Gastrocnemius medialis (tissue), 4 donors: Measurements from ENCODE around the gene TJP3. TPM values are rescaled to one million over a fixed set of nuclear protein-coding genes. Genes with fewer than 3 reads are reported as not detected.

Experiments used
- ATAC-seq, 2 donors: fragments of 150-250 bp; one replicate each; pipeline ENCODE4 v1.9.1; 2016
- DNase-seq, 2 donors: peaks; one replicate each; pipeline ENCODE4 v3.0.0-alpha.2; 2019
- H3K27ac ChIP-seq, 4 donors: fragments of 200-600 bp; sonication (generic); 1 replicate in 1 of 4; 2 replicates in 3 of 4; pipeline ENCODE4 v1.5.1; 2016 to 2018; ENCODE audit warnings: mild to moderate bottlenecking in 2 of 4, moderate library complexity in 1 of 4
- H3K27me3 ChIP-seq, 3 donors: fragments of 200-600 bp; sonication (generic) in 2 of 3; 1 replicate in 1 of 3; 2 replicates in 2 of 3; pipeline versions ENCODE4 v1.5.1 to v1.6.0; 2016 to 2019; ENCODE audit warnings: mild to moderate bottlenecking in 1 of 3, moderate library complexity in 1 of 3
- H3K36me3 ChIP-seq, 2 donors: fragments of 200-600 bp; sonication (generic) in 1 of 2; one replicate each; pipeline ENCODE4 v1.5.1; 2017 to 2018
- H3K4me1 ChIP-seq, 2 donors: fragments of 200-600 bp; sonication (generic) in 1 of 2; one replicate each; pipeline ENCODE4 v1.5.1; 2016 to 2017; ENCODE audit warnings: mild to moderate bottlenecking in 2 of 2
- H3K4me3 ChIP-seq, 4 donors: fragments of 200-600 bp; sonication (generic) in 3 of 4; 1 replicate in 1 of 4; 2 replicates in 3 of 4; pipeline ENCODE4 v1.5.1; 2016 to 2019; ENCODE audit warnings: mild to moderate bottlenecking in 2 of 4
- H3K9me3 ChIP-seq, 3 donors: fragments of 200-600 bp; sonication (generic) in 2 of 3; 1 replicate in 1 of 3; 2 replicates in 2 of 3; pipeline ENCODE4 v1.5.1; 2016 to 2019
- CTCF ChIP-seq, 5 experiments: fragments of 450-650 bp in 3 of 5; fragments of 200-600 bp in 2 of 5; sonication (generic) in 2 of 5; IDR thresholded peaks in 4 of 5; conservative IDR thresholded peaks in 1 of 5; 1 replicate in 4 of 5; 2 replicates in 1 of 5; pipeline ENCODE4 v1.5.1; 2016 to 2019; ENCODE audit warnings: antibody characterized with exemption in 5 of 5, mild to moderate bottlenecking in 3 of 5, moderate library complexity in 3 of 5
- POLR2A ChIP-seq, 2 donors: fragments of 450-650 bp; IDR thresholded peaks; one replicate each; pipeline ENCODE4 v1.6.1; 2017; ENCODE audit warnings: antibody characterized with exemption in 2 of 2, mild to moderate bottlenecking in 2 of 2, moderate library complexity in 2 of 2
- in situ Hi-C, 4 donors: fragments of 200-750 bp; cut with MboI; loops; one replicate each; pipeline versions ENCODE4 v1.15.0 to v1.8.0; 2017; ENCODE audit warnings: low sequenced_read_pairs in 4 of 4
- intact Hi-C: fragments of 100-400 bp; cut with DNase I; formaldehyde crosslinking; loops from one replicate; pipeline ENCODE4 v1.15.1; 2023; ENCODE audit warnings: low total_unique reads
- total RNA-seq, 4 donors: library from RNA; depleted of rRNA; stranded (reverse); fragments of >200 nt; gene quantifications; one replicate each; pipeline versions ENCODE4 v1.1.0 to v1.2.3, GENCODE V29; 2016

Gene TJP3
- total RNA-seq, 4 donors from 2014 or later: 0.67 to 3.7 (median 1.7) TPM

GRCh38 chr19:3679138-3679537 lies 29.0 kb upstream of the TJP3 start:
- ATAC-seq: no peak
- TF ChIP-seq CTCF (IDR thresholded peaks at IDR 0.05 in 4 of 5, conservative IDR thresholded peaks at IDR 0.05 in 1 of 5): no peak
- TF ChIP-seq POLR2A (IDR thresholded peaks at IDR 0.05): no peak
- in situ Hi-C loops: no loop called here
- intact Hi-C loops: no loop called here
- Histone ChIP-seq H3K4me1 (peaks cover 0 to 5% of the 10 kb centered on the region in 2 donors), H3K27ac (no peak overlapping the region), H3K27me3 (no peaks in the 10 kb centered on the region), H3K9me3 (no peaks in the 10 kb centered on the region), H3K4me3 (no peak overlapping the region), H3K36me3 (no peaks in the 10 kb centered on the region)
- no peak for DNase-seq

- Histone ChIP-seq H3K36me3 (no peaks in the 10 kb centered on the region), H3K27ac (no peak overlapping the region), H3K9me3 (no peaks in the 10 kb centered on the region), H3K4me3 (no peak overlapping the region), H3K4me1 (peaks cover 0 to 5% of the 10 kb centered on the region in 2 donors), H3K27me3 (no peaks in the 10 kb centered on the region)
- intact Hi-C loops: no loop called here
- no peak for ATAC-seq
- in situ Hi-C loops: no loop called here
- no peak for DNase-seq
- no peak for TF ChIP-seq CTCF (IDR thresholded peaks at IDR 0.05 in 4 of 5, conservative IDR thresholded peaks at IDR 0.05 in 1 of 5)
- TF ChIP-seq POLR2A (IDR thresholded peaks at IDR 0.05): no peak
These were observed 28.6 kb upstream of the TJP3 start for GRCh38 chr19:3679581-3679980.

- in situ Hi-C loops (no loop called here), intact Hi-C loops (no loop called here)
- H3K36me3 ChIP-seq: no peaks in the 10 kb centered on the region
- no peaks in the 10 kb centered on the region for H3K9me3 ChIP-seq
- DNase-seq (no peak), ATAC-seq (no peak)
- H3K27ac ChIP-seq: no peak overlapping the region
- H3K27me3 ChIP-seq: no peaks in the 10 kb centered on the region
- H3K4me3 ChIP-seq: no peak overlapping the region
- TF ChIP-seq POLR2A (IDR thresholded peaks at IDR 0.05) (no peak), CTCF (IDR thresholded peaks at IDR 0.05 in 4 of 5, conservative IDR thresholded peaks at IDR 0.05 in 1 of 5) (no peak)
- peaks cover 0 to 5% of the 10 kb centered on the region in 2 donors for H3K4me1 ChIP-seq
These were observed 27.2 kb upstream of the TJP3 start for GRCh38 chr19:3680939-3681338.

GRCh38 chr19:3682286-3682685 lies 25.9 kb upstream of the TJP3 start:
- TF ChIP-seq POLR2A (IDR thresholded peaks at IDR 0.05) (no peak), CTCF (IDR thresholded peaks at IDR 0.05 in 4 of 5, conservative IDR thresholded peaks at IDR 0.05 in 1 of 5) (no peak)
- in situ Hi-C loops (no loop called here), intact Hi-C loops (no loop called here)
- H3K4me3 ChIP-seq: no peak overlapping the region
- no peak for DNase-seq
- H3K27me3 ChIP-seq: no peaks in the 10 kb centered on the region
- no peak for ATAC-seq
- no peaks in the 10 kb centered on the region for H3K9me3 ChIP-seq
- peaks cover 0 to 5% of the 10 kb centered on the region in 2 donors for H3K4me1 ChIP-seq
- no peaks in the 10 kb centered on the region for H3K36me3 ChIP-seq
- H3K27ac ChIP-seq: peak overlapping the region in 2 of 4 donors; percentile 68 to 72

GRCh38 chr19:3682741-3683404 lies 25.3 kb upstream of the TJP3 start:
- Histone ChIP-seq H3K36me3 (no peaks in the 10 kb centered on the region), H3K4me1 (peaks cover 0 to 5% of the 10 kb centered on the region in 2 donors), H3K9me3 (no peaks in the 10 kb centered on the region), H3K4me3 (no peak overlapping the region), H3K27me3 (no peaks in the 10 kb centered on the region), H3K27ac (peak overlapping the region; percentile 49 to 72 (median 66))
- intact Hi-C loops: no loop called here
- no peak for DNase-seq
- no peak for ATAC-seq
- in situ Hi-C loops: no loop called here
- TF ChIP-seq POLR2A (IDR thresholded peaks at IDR 0.05) (no peak), CTCF (IDR thresholded peaks at IDR 0.05 in 4 of 5, conservative IDR thresholded peaks at IDR 0.05 in 1 of 5) (no peak)
